Measurements from ENCODE around the gene PTPRD. TPM values are rescaled to one million over a fixed set of nuclear protein-coding genes. Genes with fewer than 3 reads are reported as not detected.

Gene PTPRD
- total and polyA plus RNA-seq, 2 experiments from 2014 or later, result 11.5 to 58.0 TPM

DNA sequence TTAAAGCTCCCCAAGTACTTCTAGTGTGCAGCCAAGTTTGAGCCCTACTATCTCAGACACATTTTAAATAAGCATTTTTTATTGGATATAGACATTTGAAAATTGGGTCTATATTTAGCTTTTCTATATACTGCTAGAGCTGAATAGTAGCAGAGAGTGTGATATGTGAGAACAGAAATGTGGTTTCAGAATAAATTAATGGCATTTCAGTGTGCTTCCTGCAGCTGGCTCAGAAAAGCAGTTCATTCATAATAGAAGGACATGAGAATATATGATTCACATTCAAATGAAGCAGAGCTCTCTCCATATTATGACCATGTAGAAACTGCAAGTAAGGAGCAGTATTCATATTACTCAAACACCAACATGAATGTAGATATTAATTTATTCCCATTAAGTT is 464.0 kb downstream of the PTPRD start:
- no peak overlapping the region for H2AFZ ChIP-seq
- DNase-seq (ENCODE audit: low spot score) (no peak), ATAC-seq (no peak)
- no peak overlapping the region for H3K27ac Mint-ChIP-seq
- H3K4me1 Mint-ChIP-seq, result no peaks in the 10 kb centered on the region
- H3F3A ChIP-seq (replicated peaks; ENCODE audit: low read depth), result no peaks in the 10 kb centered on the region
- H3K4me3 ChIP-seq, result no peak overlapping the region
- H3K9me3 Mint-ChIP-seq, result no peaks in the 10 kb centered on the region
- H3K27me3 Mint-ChIP-seq (ENCODE audit: insufficient read depth, low read depth, poor library complexity), result no peaks in the 10 kb centered on the region
- no peak for TF ChIP-seq REST (IDR thresholded peaks at IDR 0.05; ENCODE audit: unreplicated experiment)
- no peak for TF ChIP-seq NANOG (IDR thresholded peaks at IDR 0.05; ENCODE audit: borderline replicate concordance)
- H3K36me3 ChIP-seq (ENCODE audit: insufficient read depth), result no peaks in the 10 kb centered on the region
- H3K4me2 ChIP-seq, result no peak overlapping the region
- no peaks in the 10 kb centered on the region for H3K79me2 ChIP-seq (replicated peaks; ENCODE audit: insufficient read depth)
- H3K9me2 ChIP-seq (ENCODE audit: insufficient read depth), result no peaks in the 10 kb centered on the region
- no peaks in the 10 kb centered on the region for H4K20me1 ChIP-seq (replicated peaks; ENCODE audit: insufficient read depth)
- no peak overlapping the region for H3K27ac ChIP-seq (ENCODE audit: low read depth)
- H3K4me3 Mint-ChIP-seq, result no peak overlapping the region
- no peaks in the 10 kb centered on the region for H3K4me1 ChIP-seq (ENCODE audit: insufficient read depth)
- no peaks in the 10 kb centered on the region for H3K36me3 Mint-ChIP-seq (ENCODE audit: low read depth)
- no peaks in the 10 kb centered on the region for H3K27me3 ChIP-seq (ENCODE audit: insufficient read depth)

DNA sequence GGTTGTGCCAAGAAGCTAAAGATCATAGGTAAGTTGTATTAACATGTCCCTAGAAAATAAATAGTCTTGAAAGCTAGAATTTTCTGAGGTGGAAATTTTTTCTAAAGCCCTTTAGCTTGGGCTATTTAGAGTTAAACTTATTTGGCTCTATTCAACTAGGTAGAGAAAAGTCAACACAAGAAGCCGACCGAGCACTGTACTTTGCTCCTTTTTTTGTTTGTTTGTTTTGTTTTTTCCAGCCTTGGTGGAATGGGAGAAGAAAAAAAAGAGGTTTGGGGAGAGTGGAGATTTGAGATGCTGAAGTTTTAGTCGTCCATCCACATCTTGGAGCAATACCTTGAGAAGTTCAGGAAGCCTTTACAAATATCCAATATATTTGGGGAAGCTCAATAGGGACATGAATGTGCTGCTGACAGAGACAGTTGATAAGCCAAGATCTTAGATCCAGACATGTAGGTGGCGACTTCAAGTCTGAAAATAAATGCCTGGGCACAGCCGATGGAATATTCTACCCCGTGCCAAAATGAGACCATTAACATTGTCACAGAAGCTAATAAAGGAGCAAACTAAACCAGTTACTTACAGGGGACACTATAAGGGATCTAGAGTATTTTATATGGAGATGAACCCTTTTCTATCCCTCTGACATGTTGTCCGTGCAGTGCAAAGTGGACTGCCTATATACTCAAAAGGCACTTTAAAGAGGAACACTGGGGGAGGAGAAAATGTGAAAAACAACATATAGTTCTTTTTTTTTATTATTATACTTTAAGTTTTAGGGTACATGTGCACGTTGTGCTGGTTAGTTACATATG is 466.1 kb downstream of the PTPRD start:
- Mint-ChIP-seq H3K36me3 (ENCODE audit: low read depth) (no peaks in the 10 kb centered on the region), H3K4me1 (no peaks in the 10 kb centered on the region), H3K27me3 (ENCODE audit: insufficient read depth, low read depth, poor library complexity) (no peaks in the 10 kb centered on the region), H3K27ac (no peak overlapping the region), H3K4me3 (no peak overlapping the region), H3K9me3 (no peaks in the 10 kb centered on the region)
- Histone ChIP-seq H2AFZ (no peak overlapping the region), H3F3A (replicated peaks; ENCODE audit: low read depth) (no peaks in the 10 kb centered on the region), H3K36me3 (ENCODE audit: insufficient read depth) (no peaks in the 10 kb centered on the region), H3K4me1 (ENCODE audit: insufficient read depth) (no peaks in the 10 kb centered on the region), H3K27ac (ENCODE audit: low read depth) (no peak overlapping the region), H3K9me2 (ENCODE audit: insufficient read depth) (no peaks in the 10 kb centered on the region), H3K27me3 (ENCODE audit: insufficient read depth) (no peaks in the 10 kb centered on the region), H3K4me2 (no peak overlapping the region), H3K4me3 (no peak overlapping the region), H4K20me1 (replicated peaks; ENCODE audit: insufficient read depth) (no peaks in the 10 kb centered on the region), H3K79me2 (replicated peaks; ENCODE audit: insufficient read depth) (no peaks in the 10 kb centered on the region)
- ATAC-seq, result no peak
- DNase-seq (ENCODE audit: low spot score), result no peak
- TF ChIP-seq CREB1 (CRISPR knock-in tag; IDR thresholded peaks at IDR 0.05; ENCODE audit: low read depth) (no peak), JUNB (IDR thresholded peaks at IDR 0.05; ENCODE audit: unreplicated experiment) (no peak)
- TF ChIP-seq, protein P1, sequence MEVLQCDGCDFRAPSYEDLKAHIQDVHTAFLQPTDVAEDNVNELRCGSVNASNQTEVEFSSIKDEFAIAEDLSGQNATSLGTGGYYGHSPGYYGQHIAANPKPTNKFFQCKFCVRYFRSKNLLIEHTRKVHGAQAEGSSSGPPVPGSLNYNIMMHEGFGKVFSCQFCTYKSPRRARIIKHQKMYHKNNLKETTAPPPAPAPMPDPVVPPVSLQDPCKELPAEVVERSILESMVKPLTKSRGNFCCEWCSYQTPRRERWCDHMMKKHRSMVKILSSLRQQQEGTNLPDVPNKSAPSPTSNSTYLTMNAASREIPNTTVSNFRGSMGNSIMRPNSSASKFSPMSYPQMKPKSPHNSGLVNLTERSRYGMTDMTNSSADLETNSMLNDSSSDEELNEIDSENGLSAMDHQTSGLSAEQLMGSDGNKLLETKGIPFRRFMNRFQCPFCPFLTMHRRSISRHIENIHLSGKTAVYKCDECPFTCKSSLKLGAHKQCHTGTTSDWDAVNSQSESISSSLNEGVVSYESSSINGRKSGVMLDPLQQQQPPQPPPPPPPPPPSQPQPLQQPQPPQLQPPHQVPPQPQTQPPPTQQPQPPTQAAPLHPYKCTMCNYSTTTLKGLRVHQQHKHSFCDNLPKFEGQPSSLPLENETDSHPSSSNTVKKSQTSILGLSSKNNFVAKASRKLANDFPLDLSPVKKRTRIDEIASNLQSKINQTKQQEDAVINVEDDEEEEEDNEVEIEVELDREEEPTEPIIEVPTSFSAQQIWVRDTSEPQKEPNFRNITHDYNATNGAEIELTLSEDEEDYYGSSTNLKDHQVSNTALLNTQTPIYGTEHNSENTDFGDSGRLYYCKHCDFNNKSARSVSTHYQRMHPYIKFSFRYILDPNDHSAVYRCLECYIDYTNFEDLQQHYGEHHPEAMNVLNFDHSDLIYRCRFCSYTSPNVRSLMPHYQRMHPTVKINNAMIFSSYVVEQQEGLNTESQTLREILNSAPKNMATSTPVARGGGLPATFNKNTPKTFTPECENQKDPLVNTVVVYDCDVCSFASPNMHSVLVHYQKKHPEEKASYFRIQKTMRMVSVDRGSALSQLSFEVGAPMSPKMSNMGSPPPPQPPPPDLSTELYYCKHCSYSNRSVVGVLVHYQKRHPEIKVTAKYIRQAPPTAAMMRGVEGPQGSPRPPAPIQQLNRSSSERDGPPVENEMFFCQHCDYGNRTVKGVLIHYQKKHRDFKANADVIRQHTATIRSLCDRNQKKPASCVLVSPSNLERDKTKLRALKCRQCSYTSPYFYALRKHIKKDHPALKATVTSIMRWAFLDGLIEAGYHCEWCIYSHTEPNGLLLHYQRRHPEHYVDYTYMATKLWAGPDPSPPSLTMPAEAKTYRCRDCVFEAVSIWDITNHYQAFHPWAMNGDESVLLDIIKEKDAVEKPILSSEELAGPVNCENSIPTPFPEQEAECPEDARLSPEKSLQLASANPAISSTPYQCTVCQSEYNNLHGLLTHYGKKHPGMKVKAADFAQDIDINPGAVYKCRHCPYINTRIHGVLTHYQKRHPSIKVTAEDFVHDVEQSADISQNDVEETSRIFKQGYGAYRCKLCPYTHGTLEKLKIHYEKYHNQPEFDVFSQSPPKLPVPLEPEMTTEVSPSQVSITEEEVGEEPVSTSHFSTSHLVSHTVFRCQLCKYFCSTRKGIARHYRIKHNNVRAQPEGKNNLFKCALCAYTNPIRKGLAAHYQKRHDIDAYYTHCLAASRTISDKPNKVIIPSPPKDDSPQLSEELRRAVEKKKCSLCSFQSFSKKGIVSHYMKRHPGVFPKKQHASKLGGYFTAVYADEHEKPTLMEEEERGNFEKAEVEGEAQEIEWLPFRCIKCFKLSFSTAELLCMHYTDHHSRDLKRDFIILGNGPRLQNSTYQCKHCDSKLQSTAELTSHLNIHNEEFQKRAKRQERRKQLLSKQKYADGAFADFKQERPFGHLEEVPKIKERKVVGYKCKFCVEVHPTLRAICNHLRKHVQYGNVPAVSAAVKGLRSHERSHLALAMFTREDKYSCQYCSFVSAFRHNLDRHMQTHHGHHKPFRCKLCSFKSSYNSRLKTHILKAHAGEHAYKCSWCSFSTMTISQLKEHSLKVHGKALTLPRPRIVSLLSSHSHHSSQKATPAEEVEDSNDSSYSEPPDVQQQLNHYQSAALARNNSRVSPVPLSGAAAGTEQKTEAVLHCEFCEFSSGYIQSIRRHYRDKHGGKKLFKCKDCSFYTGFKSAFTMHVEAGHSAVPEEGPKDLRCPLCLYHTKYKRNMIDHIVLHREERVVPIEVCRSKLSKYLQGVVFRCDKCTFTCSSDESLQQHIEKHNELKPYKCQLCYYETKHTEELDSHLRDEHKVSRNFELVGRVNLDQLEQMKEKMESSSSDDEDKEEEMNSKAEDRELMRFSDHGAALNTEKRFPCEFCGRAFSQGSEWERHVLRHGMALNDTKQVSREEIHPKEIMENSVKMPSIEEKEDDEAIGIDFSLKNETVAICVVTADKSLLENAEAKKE (CRISPR knock-in tag; IDR thresholded peaks at IDR 0.05), result no peak
